Uterus (tissue), 2 donors: Measurements from ENCODE around the gene LAMTOR5.

ENCODE experiments used
- CTCF ChIP-seq, 4 experiments: fragments of 200-600 bp in 2 of 4; fragments of 450-650 bp in 2 of 4; sonication (generic) in 2 of 4; IDR thresholded peaks; one replicate each; pipeline ENCODE4 v1.5.1; 2016 to 2019; ENCODE audit warnings: antibody characterized with exemption in 4 of 4, mild to moderate bottlenecking in 2 of 4, moderate library complexity in 1 of 4
- POLR2A ChIP-seq, 2 donors: fragments of 450-650 bp; IDR thresholded peaks; one replicate each; pipeline ENCODE4 v1.6.1; 2016; ENCODE audit warnings: antibody characterized with exemption in 2 of 2, mild to moderate bottlenecking in 1 of 2, moderate library complexity in 1 of 2

DNA sequence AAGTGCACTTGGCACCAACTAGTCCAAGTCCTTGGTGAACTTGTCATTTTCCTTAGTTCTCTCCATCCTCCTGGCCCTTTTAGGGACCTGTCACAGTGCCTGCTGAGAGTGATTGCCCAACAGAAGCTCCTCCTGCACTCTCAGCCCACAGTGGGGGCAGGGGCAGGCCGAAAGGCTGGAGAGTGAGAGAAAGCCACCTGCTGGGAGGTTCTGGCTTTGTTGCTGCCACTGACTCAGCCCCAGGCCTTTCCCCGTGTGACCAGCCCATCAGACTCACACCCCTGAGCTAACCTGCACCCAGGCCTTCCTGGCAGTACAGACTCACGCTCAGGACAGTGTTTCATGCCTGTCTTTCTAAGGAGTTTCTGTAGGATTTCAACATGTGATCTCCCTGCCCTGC lies 26.3 kb upstream of the LAMTOR5 start:
- TF ChIP-seq CTCF (IDR thresholded peaks at IDR 0.05) = no peak
- TF ChIP-seq POLR2A (IDR thresholded peaks at IDR 0.05) = no peak
